ENCODE data around the gene CCDC183. TPM values are rescaled to one million over a fixed set of nuclear protein-coding genes. Genes with fewer than 3 reads are reported as not detected.
"Not testable (repeated sequence)": the region's sequence is repeated elsewhere in the genome, so short reads cannot be mapped to it uniquely, and the experiment has no call there.

CCDC183 gene
- total RNA-seq, 2 experiments from 2014 or later = 0.88 to 1.3 TPM

- BruUV-seq (replicated peaks) = no TSS peak
- no peak for DNase-seq (ENCODE audit: low spot score)
- no peaks in the 10 kb centered on the region for H3K79me2 ChIP-seq (ENCODE audit: insufficient read depth, low read depth, low read length)
- H3K4me1 ChIP-seq (ENCODE audit: insufficient read depth, low read length, poor library complexity, severe bottlenecking) = peaks cover under 1% of the 10 kb centered on the region
- H3K9me3 ChIP-seq (ENCODE audit: low read length) = peaks cover 19% of the 10 kb centered on the region
- H3K4me3 ChIP-seq (ENCODE audit: low read depth, low read length, poor library complexity, severe bottlenecking) = no peak overlapping the region
- no peaks in the 10 kb centered on the region for H4K20me1 ChIP-seq (ENCODE audit: insufficient read depth, low read length)
- no peak overlapping the region for H3K27ac ChIP-seq (ENCODE audit: low read depth, low read length, poor library complexity, severe bottlenecking)
- intact Hi-C loops (cut with micrococcal nuclease; ENCODE audit: unreplicated experiment) = no loop called here
- no peak overlapping the region for H3K4me2 ChIP-seq (ENCODE audit: low read length)
- ChIA-PET CTCF (ENCODE audit: unreplicated experiment) (no interaction called here), POLR2A (no interaction called here)
- H2AFZ ChIP-seq (ENCODE audit: low read length) = no peak overlapping the region
- TF ChIP-seq CTCF (conservative IDR thresholded peaks at IDR 0.05; ENCODE audit: low read length) = no peak
- TF ChIP-seq EZH2phosphoT487 (IDR thresholded peaks at IDR 0.05; ENCODE audit: borderline replicate concordance, low read depth, low read length) = no peak
- H3K36me3 ChIP-seq (ENCODE audit: insufficient read depth, low read length) = no peaks in the 10 kb centered on the region
- H3K9me2 ChIP-seq (ENCODE audit: insufficient read depth, low read length) = no peaks in the 10 kb centered on the region
Observed at GRCh38 chr9:136754626-136755301, 41.4 kb upstream of the CCDC183 start.

GRCh38 chr9:136755302-136756133, 40.6 kb upstream of the CCDC183 start:
- CTCF ChIA-PET (ENCODE audit: unreplicated experiment); BruUV-seq (replicated peaks); POLR2A ChIA-PET; intact Hi-C loops (cut with micrococcal nuclease; ENCODE audit: unreplicated experiment); H2AFZ ChIP-seq (ENCODE audit: low read length); H3K4me2 ChIP-seq (ENCODE audit: low read length); DNase-seq (ENCODE audit: low spot score); H4K20me1 ChIP-seq (ENCODE audit: insufficient read depth, low read length); H3K36me3 ChIP-seq (ENCODE audit: insufficient read depth, low read length); H3K27ac ChIP-seq (ENCODE audit: low read depth, low read length, poor library complexity, severe bottlenecking); H3K79me2 ChIP-seq (ENCODE audit: insufficient read depth, low read depth, low read length); H3K9me2 ChIP-seq (ENCODE audit: insufficient read depth, low read length); H3K4me3 ChIP-seq (ENCODE audit: low read depth, low read length, poor library complexity, severe bottlenecking); H3K4me1 ChIP-seq (ENCODE audit: insufficient read depth, low read length, poor library complexity, severe bottlenecking): not testable (repeated sequence)
- peaks cover 19% of the 10 kb centered on the region for H3K9me3 ChIP-seq (ENCODE audit: low read length)

GRCh38 chr9:136756134-136756438, 40.1 kb upstream of the CCDC183 start:
- no peak for DNase-seq (ENCODE audit: low spot score)
- Histone ChIP-seq H4K20me1 (ENCODE audit: insufficient read depth, low read length) (no peaks in the 10 kb centered on the region), H3K27ac (ENCODE audit: low read depth, low read length, poor library complexity, severe bottlenecking) (no peak overlapping the region), H3K4me1 (ENCODE audit: insufficient read depth, low read length, poor library complexity, severe bottlenecking) (no peaks in the 10 kb centered on the region), H3K4me3 (ENCODE audit: low read depth, low read length, poor library complexity, severe bottlenecking) (no peak overlapping the region), H3K79me2 (ENCODE audit: insufficient read depth, low read depth, low read length) (no peaks in the 10 kb centered on the region), H3K36me3 (ENCODE audit: insufficient read depth, low read length) (no peaks in the 10 kb centered on the region), H2AFZ (ENCODE audit: low read length) (no peak overlapping the region), H3K9me3 (ENCODE audit: low read length) (peaks cover 17% of the 10 kb centered on the region), H3K9me2 (ENCODE audit: insufficient read depth, low read length) (no peaks in the 10 kb centered on the region), H3K4me2 (ENCODE audit: low read length) (no peak overlapping the region)
- ChIA-PET CTCF (ENCODE audit: unreplicated experiment) (no interaction called here), POLR2A (no interaction called here)
- intact Hi-C loops (cut with micrococcal nuclease; ENCODE audit: unreplicated experiment) = no loop called here
- no TSS peak for BruUV-seq (replicated peaks)
- TF ChIP-seq CTCF (conservative IDR thresholded peaks at IDR 0.05; ENCODE audit: low read length) (no peak), EZH2phosphoT487 (IDR thresholded peaks at IDR 0.05; ENCODE audit: borderline replicate concordance, low read depth, low read length) (no peak)

Data from OCI-LY7 (cell line).